ENCODE data around the gene SRPK2. TPM values are rescaled to one million over a fixed set of nuclear protein-coding genes. Genes with fewer than 3 reads are reported as not detected.

SRPK2 gene
- total and polyA plus RNA-seq, 2 of the 8 experiments (the other 6 are each of a cell fraction or from before 2014, with no cell fraction given): 10.0 to 47.1 TPM

- TF ChIP-seq ZNF274 (IDR thresholded peaks at IDR 0.05; ENCODE audit: borderline replicate concordance, extremely low read depth, low read length): no peak
These were observed 192.2 kb downstream of the SRPK2 start (continued) for GRCh38 chr7:105196473-105196872.
